Activated CD8-positive, alpha-beta T cell treated with anti-CD3 and anti-CD28 coated beads, Interleukin-2, amount 10 ng/mL, durations not matched to agents 7 days and 5 days (primary cell): ENCODE measurements around the gene F12. TPM values are rescaled to one million over a fixed set of nuclear protein-coding genes. Genes with fewer than 3 reads are reported as not detected.

Experiments used
- ATAC-seq: fragments of 150-1000 bp; cut with Tn5 transposase; one replicate; pipeline ENCODE4 v1.10.0; 2021; ENCODE audit warnings: moderate library complexity
- CTCF ChIA-PET: fragments of 350-600 bp; sonication (Branson Sonifier 250); formaldehyde crosslinking; loops from one replicate; lab custom pipeline; 2021; ENCODE audit warnings: antibody characterized with exemption; lab: Charles Lee
- POLR2A ChIA-PET: fragments of 350-600 bp; sonication (Branson Sonifier 250); formaldehyde crosslinking; loops from one replicate; lab custom pipeline; 2021; ENCODE audit warnings: antibody characterized with exemption; lab: Charles Lee
- DNase-seq: peaks from one replicate; pipeline ENCODE4 v3.0.0-alpha.2; 2020
- H3K27ac Mint-ChIP-seq: one replicate; pipeline ENCODE4 v1.8.0; 2021; ENCODE audit warnings: mild to moderate bottlenecking, mixed read lengths
- H3K27me3 Mint-ChIP-seq: one replicate; pipeline ENCODE4 v1.8.0; 2021; ENCODE audit warnings: low read depth, mixed read lengths
- H3K36me3 Mint-ChIP-seq: one replicate; pipeline ENCODE4 v1.8.0; 2021; ENCODE audit warnings: low read depth, mixed read lengths
- H3K4me1 Mint-ChIP-seq: one replicate; pipeline ENCODE4 v1.8.0; 2021; ENCODE audit warnings: low read depth, mixed read lengths
- H3K4me3 Mint-ChIP-seq: one replicate; pipeline ENCODE4 v1.8.0; 2021; ENCODE audit warnings: mild to moderate bottlenecking, mixed read lengths
- H3K9me3 Mint-ChIP-seq: one replicate; pipeline ENCODE4 v1.8.0; 2022; ENCODE audit warnings: mixed read lengths; ENCODE audit not compliant: insufficient read depth
- total RNA-seq, 2 experiments: library from RNA; stranded (reverse); gene quantifications; one replicate each; pipeline ENCODE4 v1.2.3, GENCODE V29; 2021

F12 gene
- total RNA-seq, 2 experiments from 2014 or later: 3.2 to 3.5 TPM

- H3K27me3 Mint-ChIP-seq: peaks cover 21% of the 10 kb centered on the region
- ATAC-seq: no peak
- ChIA-PET CTCF (interaction anchor here (0.7 to 8.8 kb wide), 16 partner anchors 10 to 111 kb away, joined by 3 to 337 read pairs (median 22); partner anchors contain the start of genes DDX41, GRK6, MXD3 and PDLIM7), POLR2A (interaction anchor here (1.1 to 5.2 kb wide), 8 partner anchors 21 to 110 kb away, joined by 3 to 54 read pairs (median 8); partner anchors contain the start of gene GRK6)
- H3K27ac Mint-ChIP-seq: peak overlapping the region; percentile 64
- peak overlapping the region; percentile 78 for H3K4me3 Mint-ChIP-seq
- DNase-seq: no peak
- no peaks in the 10 kb centered on the region for H3K36me3 Mint-ChIP-seq
- peaks cover 54% of the 10 kb centered on the region for H3K4me1 Mint-ChIP-seq
- H3K9me3 Mint-ChIP-seq: no peaks in the 10 kb centered on the region
Measured at GRCh38 chr5:177405312-177405711, 4.1 kb downstream of the F12 start.

- no peak for DNase-seq
- Mint-ChIP-seq H3K9me3 (no peaks in the 10 kb centered on the region), H3K4me1 (peaks cover 53% of the 10 kb centered on the region), H3K27ac (peak overlapping the region; percentile 64), H3K4me3 (peak overlapping the region; percentile 78), H3K27me3 (peaks cover 21% of the 10 kb centered on the region), H3K36me3 (no peaks in the 10 kb centered on the region)
- CTCF ChIA-PET: interaction anchor here (0.6 to 8.8 kb wide), 31 partner anchors 10 to 114 kb away, joined by 3 to 337 read pairs (median 13); partner anchors contain the start of genes DBN1, DDX41, GRK6 and LMAN2
- ATAC-seq: no peak
- POLR2A ChIA-PET: interaction anchor here (1.1 to 5.2 kb wide), 10 partner anchors 15 to 111 kb away, joined by 3 to 54 read pairs (median 15); partner anchors contain the start of genes GRK6 and PRR7
Measured at GRCh38 chr5:177404641-177405179, 4.7 kb downstream of the F12 start.

DNA sequence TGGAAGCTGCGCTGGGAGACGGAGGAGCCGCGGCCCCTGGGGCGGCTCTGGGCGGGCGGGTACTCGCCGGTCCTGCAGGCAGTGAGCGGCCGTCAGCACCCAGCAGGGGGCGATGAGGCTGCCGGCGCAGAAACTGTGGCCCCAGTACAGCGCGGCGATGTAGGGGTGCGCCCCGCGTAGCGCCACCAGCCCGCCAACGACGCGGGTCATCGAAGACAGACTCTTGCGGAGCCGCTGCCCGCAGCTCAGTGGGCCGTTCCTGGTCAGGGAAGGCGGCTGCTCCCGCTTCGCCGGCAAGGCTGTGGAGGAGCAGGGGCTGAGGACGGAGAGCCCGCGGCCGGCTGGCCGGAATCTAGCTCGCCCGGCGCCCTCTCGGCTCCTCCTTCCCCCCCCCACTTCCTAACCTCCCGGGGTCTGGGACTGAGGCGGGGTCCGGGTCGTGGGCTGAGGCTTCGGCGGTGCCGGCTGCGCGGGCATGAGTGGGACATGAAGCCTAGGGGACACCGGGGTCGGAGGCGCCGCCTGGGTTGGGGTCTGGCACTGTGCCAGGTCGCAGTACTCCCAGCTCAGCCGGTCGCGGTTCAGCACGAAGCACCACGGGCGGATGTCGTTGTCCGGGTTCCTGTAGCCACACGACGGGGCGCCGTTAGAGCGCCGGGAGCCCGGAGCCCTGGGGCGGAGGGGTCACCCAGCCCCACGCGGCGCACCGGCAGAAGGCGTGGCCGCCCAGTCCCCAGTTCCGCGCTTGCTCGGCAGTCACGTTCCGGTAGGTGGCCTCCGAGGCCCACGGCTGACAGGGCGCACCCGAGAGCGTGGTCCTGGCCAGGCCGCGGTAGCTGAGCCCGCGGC lies 5.3 kb downstream of the F12 start:
- peak overlapping the region; percentile 78 for H3K4me3 Mint-ChIP-seq
- ATAC-seq (peak; percentile 92), DNase-seq (peak; percentile 89)
- ChIA-PET POLR2A (interaction anchor here (0.8 to 5.2 kb wide), 12 partner anchors 14 to 112 kb away, joined by 3 to 54 read pairs (median 8); partner anchors contain the start of genes GRK6 and PRR7), CTCF (interaction anchor here (0.6 to 8.8 kb wide), 39 partner anchors 11 to 134 kb away, joined by 3 to 337 read pairs (median 7); partner anchors contain the start of genes DBN1, DDX41, GRK6 and LMAN2)
- H3K36me3 Mint-ChIP-seq: no peaks in the 10 kb centered on the region
- peaks cover 21% of the 10 kb centered on the region for H3K27me3 Mint-ChIP-seq
- H3K4me1 Mint-ChIP-seq: peaks cover 48% of the 10 kb centered on the region
- peak overlapping the region; percentile 74 for H3K27ac Mint-ChIP-seq
- no peaks in the 10 kb centered on the region for H3K9me3 Mint-ChIP-seq

DNA sequence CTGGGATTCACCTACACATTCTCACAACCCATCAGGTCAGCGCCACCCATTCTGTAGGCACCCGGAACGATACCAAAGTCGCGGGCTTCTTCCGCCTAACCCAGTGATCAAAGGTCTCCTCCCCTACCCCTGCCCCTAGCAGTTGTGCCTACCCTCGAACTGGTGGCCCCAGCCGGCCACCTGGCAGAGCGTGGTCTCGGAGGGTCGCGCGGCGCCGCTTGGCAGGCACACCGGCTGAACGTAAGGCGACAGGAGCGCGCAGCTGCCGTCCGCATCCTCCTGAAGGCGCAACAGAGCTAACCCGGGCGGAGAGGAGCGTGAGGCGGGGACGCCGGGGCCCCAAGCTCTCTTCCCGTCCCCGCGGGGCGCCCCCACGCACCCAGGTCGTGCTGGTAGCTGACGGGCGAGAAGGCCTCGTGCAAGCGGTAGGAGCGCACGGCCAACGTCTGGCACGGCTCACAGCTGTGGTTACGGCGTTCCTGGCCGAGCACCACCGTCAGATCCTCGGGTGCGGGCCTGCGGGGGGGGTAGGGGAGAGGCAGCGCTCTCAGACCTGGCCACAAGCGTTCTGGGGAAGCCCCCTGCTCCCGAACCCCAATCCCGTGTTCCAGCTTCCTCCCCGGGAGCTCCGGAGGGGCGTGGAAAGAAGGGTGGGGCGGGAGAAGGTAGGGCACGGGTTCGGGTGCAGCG lies 6.1 kb downstream of the F12 start:
- Mint-ChIP-seq H3K36me3 (no peaks in the 10 kb centered on the region), H3K4me3 (peak overlapping the region; percentile 78), H3K9me3 (no peaks in the 10 kb centered on the region), H3K27ac (peak overlapping the region; percentile 74), H3K4me1 (peaks cover 48% of the 10 kb centered on the region), H3K27me3 (peaks cover 21% of the 10 kb centered on the region)
- DNase-seq: peak; percentile 68
- ChIA-PET POLR2A (interaction anchor here (0.8 to 5.2 kb wide), 10 partner anchors 13 to 52 kb away, joined by 3 to 54 read pairs (median 15); partner anchors contain the start of genes GRK6 and PRR7), CTCF (interaction anchor here (0.8 to 8.8 kb wide), 35 partner anchors 11 to 399 kb away, joined by 3 to 337 read pairs (median 9); partner anchors contain the start of genes DBN1, DDX41, GRK6 and LMAN2)
- ATAC-seq: peak; percentile 21

DNA sequence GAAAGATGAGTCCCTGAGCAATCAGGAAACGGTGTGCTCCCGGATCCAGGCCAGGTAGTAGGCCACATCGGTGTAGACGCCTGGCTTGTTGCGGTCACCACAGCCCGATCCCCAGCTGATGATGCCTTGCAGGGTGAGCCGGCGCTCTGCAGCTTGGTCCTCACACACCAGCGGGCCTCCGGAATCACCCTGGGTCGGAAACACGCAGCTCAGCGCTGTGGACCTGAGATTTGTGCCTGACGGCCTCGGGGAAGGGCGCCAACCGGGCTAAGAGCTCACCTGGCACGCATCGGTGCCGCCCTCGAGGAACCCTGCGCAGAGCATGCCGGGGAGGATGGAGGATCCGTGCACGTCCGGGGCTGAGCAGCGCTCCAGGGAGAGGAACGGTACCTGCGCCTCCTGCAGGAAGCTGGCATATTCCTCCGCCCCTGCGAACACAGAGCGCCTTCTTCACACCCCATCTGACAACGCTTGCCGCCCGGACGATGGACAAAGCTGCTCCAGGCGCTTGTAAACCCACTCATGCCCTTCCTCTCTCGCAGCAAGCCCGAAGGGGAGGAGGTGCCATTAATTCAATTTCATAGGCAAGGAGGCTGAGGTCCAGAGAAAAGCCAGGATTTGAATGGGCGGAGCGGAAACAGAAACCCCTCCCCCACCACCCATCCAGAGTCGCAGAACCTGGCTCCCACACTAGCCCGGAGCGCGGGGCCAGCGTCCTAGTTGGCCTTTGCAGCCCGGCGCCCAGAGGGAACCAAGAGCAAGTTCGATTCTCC lies 6.9 kb downstream of the F12 start:
- Mint-ChIP-seq H3K27me3 (peaks cover 21% of the 10 kb centered on the region), H3K27ac (peak overlapping the region; percentile 74), H3K9me3 (no peaks in the 10 kb centered on the region), H3K4me3 (peak overlapping the region; percentile 78), H3K4me1 (peaks cover 48% of the 10 kb centered on the region), H3K36me3 (no peaks in the 10 kb centered on the region)
- DNase-seq (peak; percentile 78), ATAC-seq (peak; percentile 35)
- CTCF ChIA-PET: interaction anchor here (0.6 to 8.8 kb wide), 30 partner anchors 10 to 398 kb away, joined by 3 to 337 read pairs (median 14); partner anchors contain the start of genes DBN1, GRK6, MXD3 and PDLIM7
- POLR2A ChIA-PET: interaction anchor here (0.6 to 5.2 kb wide), 10 partner anchors 13 to 305 kb away, joined by 3 to 54 read pairs (median 14); partner anchors contain the start of genes GRK6 and PRR7

DNA sequence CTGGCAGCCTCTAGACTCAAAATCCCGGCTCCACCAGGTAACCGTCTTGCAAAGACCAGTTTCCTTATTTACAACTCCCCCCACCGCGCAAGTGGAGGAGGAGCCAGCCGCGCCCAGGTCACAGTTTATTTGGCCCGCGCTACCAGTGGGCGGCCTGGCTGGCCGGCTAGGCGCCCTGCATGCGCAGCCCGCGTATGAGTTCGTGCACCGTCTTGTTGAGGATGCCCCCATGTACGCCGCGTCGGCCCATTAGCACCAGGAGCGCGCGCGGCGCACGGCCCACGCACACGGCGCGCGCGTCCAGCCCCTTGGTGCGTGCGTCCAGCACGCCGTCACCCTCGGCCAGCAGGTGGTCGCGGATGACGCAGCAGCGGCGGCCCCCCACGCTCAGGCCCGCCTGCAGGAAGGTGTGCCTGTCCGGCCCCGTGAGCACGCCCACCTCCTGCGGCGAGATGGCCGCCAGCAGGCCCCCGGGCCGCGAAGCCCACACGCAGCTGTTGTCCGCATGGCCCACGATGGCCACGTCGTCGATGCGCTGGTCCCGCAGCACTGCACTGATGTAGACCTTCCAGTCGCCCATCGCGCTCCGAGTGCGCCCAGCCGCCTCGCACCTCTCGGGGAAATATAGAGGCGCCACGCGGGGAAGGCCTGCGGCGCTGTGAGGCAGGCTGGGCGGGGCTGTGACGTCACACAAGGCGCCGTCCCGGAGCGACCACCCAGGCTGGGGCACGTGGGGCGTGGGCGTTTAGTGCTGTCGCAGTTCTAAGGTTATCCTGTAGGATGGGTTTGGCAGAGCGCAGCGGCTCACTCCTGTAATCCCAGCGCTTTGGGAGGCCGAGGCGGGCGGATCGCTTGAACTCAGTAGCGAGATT lies 9.1 kb downstream of the F12 start, which contains the start of gene PFN3:
Gene PFN3, minus strand, starts transcription at position 665 of the 872 bp plus-strand sequence. Its CDS starts 85 bp downstream, at position 580.
- DNase-seq (no peak), ATAC-seq (no peak)
- no peaks in the 10 kb centered on the region for H3K36me3 Mint-ChIP-seq
- H3K27ac Mint-ChIP-seq: no peak within 1 kb of the TSS
- H3K27me3 Mint-ChIP-seq: peaks cover 16% of the 10 kb centered on the region
- H3K4me1 Mint-ChIP-seq: peaks cover 28% of the 10 kb centered on the region
- POLR2A ChIA-PET: interaction anchor here (1.0 to 4.2 kb wide), 2 partner anchors 10 to 27 kb away, joined by 3 to 25 read pairs; no protein-coding TSS in a partner anchor
- no peaks in the 10 kb centered on the region for H3K9me3 Mint-ChIP-seq
- no peak within 1 kb of the TSS for H3K4me3 Mint-ChIP-seq
- CTCF ChIA-PET: interaction anchor here (4.7 to 8.8 kb wide), 3 partner anchors 8 to 55 kb away, joined by 48 to 337 read pairs (median 270); no protein-coding TSS in a partner anchor

GRCh38 chr5:177397875-177398390 lies 11.4 kb downstream of the F12 start:
- H3K4me3 Mint-ChIP-seq: no peak overlapping the region
- H3K36me3 Mint-ChIP-seq: no peaks in the 10 kb centered on the region
- H3K9me3 Mint-ChIP-seq: no peaks in the 10 kb centered on the region
- no peak for DNase-seq
- no peak overlapping the region for H3K27ac Mint-ChIP-seq
- ATAC-seq: no peak
- peaks cover 16% of the 10 kb centered on the region for H3K27me3 Mint-ChIP-seq
- peaks cover 18% of the 10 kb centered on the region for H3K4me1 Mint-ChIP-seq
- ChIA-PET CTCF (interaction anchor here (1.0 kb wide), 1 partner anchor 8 kb away, joined by 4 read pairs; no protein-coding TSS in a partner anchor), POLR2A (no interaction called here)

GRCh38 chr5:177396807-177397206 lies 12.6 kb downstream of the F12 start:
- ChIA-PET CTCF (no interaction called here), POLR2A (no interaction called here)
- DNase-seq (no peak), ATAC-seq (no peak)
- H3K4me3 Mint-ChIP-seq: no peak overlapping the region
- no peak overlapping the region for H3K27ac Mint-ChIP-seq
- H3K27me3 Mint-ChIP-seq: peaks cover 8% of the 10 kb centered on the region
- no peaks in the 10 kb centered on the region for H3K9me3 Mint-ChIP-seq
- peaks cover 8% of the 10 kb centered on the region for H3K4me1 Mint-ChIP-seq
- H3K36me3 Mint-ChIP-seq: no peaks in the 10 kb centered on the region

- Mint-ChIP-seq H3K27me3 (peaks cover 3% of the 10 kb centered on the region), H3K36me3 (no peaks in the 10 kb centered on the region), H3K4me3 (no peak overlapping the region), H3K4me1 (peaks cover 15% of the 10 kb centered on the region), H3K9me3 (no peaks in the 10 kb centered on the region), H3K27ac (no peak overlapping the region)
- ChIA-PET CTCF (interaction anchor here (7.8 to 8.3 kb wide), 2 partner anchors 9 to 58 kb away, joined by 175 to 270 read pairs; partner anchors contain the start of gene PFN3), POLR2A (no interaction called here)
- DNase-seq (no peak), ATAC-seq (no peak)
Measured at GRCh38 chr5:177396078-177396477, 13.3 kb downstream of the F12 start.
